Motor neuron (in vitro differentiated cells): ENCODE results near the gene B3GALT6. TPM values are rescaled to one million over a fixed set of nuclear protein-coding genes. Genes with fewer than 3 reads are reported as not detected.

Experiments used
- ATAC-seq, 8 experiments: fragments of 200-7000 bp; cut with Tn5 transposase; replicated peaks in 6 of 8; 2 replicates each; pipeline ENCODE4 v1.8.0; 2021; ENCODE audit warnings: mild to moderate bottlenecking in 8 of 8, moderate library complexity in 8 of 8
- H3K27ac ChIP-seq, 2 donors: fragments of 250-450 bp; sonication (Bioruptor Pico); 2 replicates each; pipeline ENCODE4 v1.9.0; 2021; ENCODE audit warnings: antibody characterized with exemption in 2 of 2, mild to moderate bottlenecking in 2 of 2, moderate library complexity in 1 of 2
- H3K4me1 ChIP-seq, 2 donors: fragments of 250-450 bp; sonication (Bioruptor Pico); replicated peaks in 1 of 2; 2 replicates each; pipeline ENCODE4 v1.6.1; 2021; ENCODE audit warnings: antibody characterized with exemption in 2 of 2, mild to moderate bottlenecking in 2 of 2, moderate library complexity in 1 of 2
- H3K4me3 ChIP-seq, 5 donors: fragments of 250-450 bp; sonication (Bioruptor Pico); 2 replicates each; pipeline ENCODE4 v1.9.0; 2021; ENCODE audit warnings: antibody characterized with exemption in 5 of 5, mild to moderate bottlenecking in 5 of 5, moderate library complexity in 4 of 5
- WGBS, 10 experiments: fragments of 450-650 bp; shearing (Covaris generic); methylation state at CpG; one replicate each; pipeline ENCODE4 v1.0.0; 2022; 5-methylcytosine and 5-hydroxymethylcytosine counted together
- in situ Hi-C, 9 experiments: fragments of 400-800 bp; cut with MboI; loops; one replicate each; pipeline ENCODE4 v1.15.0; 2021; ENCODE audit warnings: low sequenced_read_pairs in 9 of 9, low pct_unique_long_range_greater_than_20kb in 2 of 9; ENCODE audit not compliant: unreplicated experiment in 9 of 9
- total RNA-seq, 8 experiments: library from RNA; unstranded; fragments of 300-600 nt; gene quantifications; 2 replicates each; pipeline versions ENCODE4 v1.2.3 to v1.2.4, GENCODE V29; 2022

The B3GALT6 gene
- total RNA-seq, 8 experiments from 2014 or later: 9.7 to 36.9 (median 19.7) TPM

DNA sequence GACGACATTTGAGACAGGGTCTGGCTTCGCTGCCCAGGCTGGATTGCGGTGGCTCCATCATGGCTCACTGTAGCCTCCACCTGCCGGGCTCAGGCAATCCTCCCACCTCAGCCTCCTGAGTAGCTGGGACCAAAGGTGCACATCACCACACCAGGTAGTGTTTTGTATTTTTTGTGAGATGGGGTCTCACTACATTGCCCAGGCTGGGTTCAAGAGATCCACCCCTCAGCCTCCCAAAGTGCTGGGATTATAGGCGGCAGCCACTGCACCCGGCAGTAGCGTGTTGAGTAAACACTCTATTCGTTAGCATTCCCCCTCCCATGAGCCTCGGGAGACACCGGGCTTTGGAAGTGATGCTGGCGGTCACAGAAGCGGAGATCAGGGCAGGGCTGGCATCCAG lies 21.3 kb downstream of the B3GALT6 start:
- in situ Hi-C loops: loop anchor here in 3 of 9 experiments (10.0 to 25.0 kb wide), 3 partner anchors 91 to 241 kb away; partner anchors contain the start of genes AGRN (in 2 of the 3), HES4 (in 2 of the 3), ISG15 (in 2 of the 3) and C1orf159 (in 1 of the 3)
- Histone ChIP-seq H3K4me1 (peaks cover 0 to 2% of the 10 kb centered on the region in 2 donors), H3K27ac (no peak overlapping the region), H3K4me3 (no peak overlapping the region)
- WGBS, 10 experiments: 80 to 100% (median 97%) methylated on average over 2 to 10 of the region's 12 CpGs; no CpG with 5 or more reads in 3 of the 10 experiments
- no peak for ATAC-seq

DNA sequence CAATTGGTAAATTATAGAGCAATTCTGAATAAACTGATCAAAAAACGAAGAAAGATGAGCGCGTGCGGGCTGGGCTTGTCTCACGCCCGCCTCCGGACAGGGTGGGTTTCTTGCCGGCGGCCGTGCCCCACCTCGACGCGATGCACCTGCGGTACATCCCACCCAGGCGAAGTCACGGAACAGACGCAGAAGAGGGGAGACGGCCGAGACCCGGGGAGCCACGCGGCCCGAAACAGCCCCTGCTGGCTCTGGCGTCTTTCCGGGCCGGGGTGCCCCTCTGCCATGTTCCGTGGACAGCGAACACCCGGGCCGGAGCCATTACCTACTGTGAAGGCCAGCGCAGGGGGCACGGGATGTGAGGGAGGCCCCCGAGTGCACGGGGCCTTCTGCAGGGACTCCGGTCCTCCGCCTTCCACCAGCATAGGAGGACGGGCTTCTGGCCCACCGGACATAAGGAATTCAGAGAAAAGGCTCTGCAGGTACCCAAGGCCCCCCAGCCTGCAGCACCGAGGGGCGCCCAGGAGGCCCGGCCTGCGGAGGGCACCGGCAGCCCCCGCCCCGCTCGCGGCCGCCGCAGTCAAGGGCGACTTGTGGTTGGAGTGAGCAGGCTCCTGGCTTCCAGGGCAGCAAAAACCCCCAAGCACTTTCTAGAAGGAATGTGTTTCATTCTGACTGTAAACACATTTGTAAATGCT lies 22.1 kb downstream of the B3GALT6 start:
- no peak for ATAC-seq
- in situ Hi-C loops: loop anchor here in 3 of 9 experiments (10.0 to 25.0 kb wide), 3 partner anchors 92 to 242 kb away; partner anchors contain the start of genes AGRN (in 2 of the 3), HES4 (in 2 of the 3), ISG15 (in 2 of the 3) and C1orf159 (in 1 of the 3)
- WGBS, 10 experiments: 91 to 100% (median 97%) methylated on average over 2 to 23 of the region's 50 CpGs; no CpG with 5 or more reads in 3 of the 10 experiments

GRCh38 chr1:1254667-1254998 lies 22.6 kb downstream of the B3GALT6 start:
- no peak for ATAC-seq
- Histone ChIP-seq H3K4me1 (peaks cover 0 to 2% of the 10 kb centered on the region in 2 donors), H3K4me3 (no peak overlapping the region), H3K27ac (no peak overlapping the region)
- in situ Hi-C loops: loop anchor here in 3 of 9 experiments (10.0 to 25.0 kb wide), 3 partner anchors 92 to 242 kb away; partner anchors contain the start of genes AGRN (in 2 of the 3), HES4 (in 2 of the 3), ISG15 (in 2 of the 3) and C1orf159 (in 1 of the 3)
- 63 to 96% (median 93%) methylated on average over 2 to 13 of the region's 21 CpGs; no CpG with 5 or more reads in 5 of the 10 experiments for WGBS, 10 experiments

More for the DNA sequence above, 22.1 kb downstream of the B3GALT6 start:
- peaks cover 0 to 2% of the 10 kb centered on the region in 2 donors for H3K4me1 ChIP-seq
- H3K27ac ChIP-seq: no peak overlapping the region
- no peak overlapping the region for H3K4me3 ChIP-seq

GRCh38 chr1:1255078-1255477 lies 23.0 kb downstream of the B3GALT6 start:
- no peak overlapping the region for H3K4me3 ChIP-seq
- 94 to 100% (median 98%) methylated on average over 1 to 21 of the region's 26 CpGs; no CpG with 5 or more reads in 5 of the 10 experiments for WGBS, 10 experiments
- in situ Hi-C loops: loop anchor here in 3 of 9 experiments (10.0 to 25.0 kb wide), 3 partner anchors 93 to 243 kb away; partner anchors contain the start of genes AGRN (in 2 of the 3), HES4 (in 2 of the 3), ISG15 (in 2 of the 3) and C1orf159 (in 1 of the 3)
- H3K27ac ChIP-seq: no peak overlapping the region
- no peaks in the 10 kb centered on the region for H3K4me1 ChIP-seq
- no peak for ATAC-seq

GRCh38 chr1:1255611-1256010 lies 23.6 kb downstream of the B3GALT6 start:
- in situ Hi-C loops: loop anchor here in 3 of 9 experiments (10.0 to 25.0 kb wide), 3 partner anchors 93 to 243 kb away; partner anchors contain the start of genes AGRN (in 2 of the 3), HES4 (in 2 of the 3), ISG15 (in 2 of the 3) and C1orf159 (in 1 of the 3)
- H3K27ac ChIP-seq: no peak overlapping the region

GRCh38 chr1:1256956-1257871 lies 25.2 kb downstream of the B3GALT6 start:
- ATAC-seq: no peak
- in situ Hi-C loops: loop anchor here in 3 of 9 experiments (10.0 to 25.0 kb wide), 3 partner anchors 95 to 245 kb away; partner anchors contain the start of genes AGRN (in 2 of the 3), HES4 (in 2 of the 3), ISG15 (in 2 of the 3) and C1orf159 (in 1 of the 3)
- Histone ChIP-seq H3K4me3 (no peak overlapping the region), H3K4me1 (no peaks in the 10 kb centered on the region), H3K27ac (no peak overlapping the region)
- WGBS, 10 experiments: 87 to 100% (median 95%) methylated on average over 1 to 10 of the region's 31 CpGs; no CpG with 5 or more reads in 5 of the 10 experiments

More at GRCh38 chr1:1255611-1256010, 23.6 kb downstream of the B3GALT6 start:
- 58 to 100% (median 73%) methylated on average over 1 to 2 of the region's 10 CpGs; no CpG with 5 or more reads in 6 of the 10 experiments for WGBS, 10 experiments
- H3K4me1 ChIP-seq: no peaks in the 10 kb centered on the region
- ATAC-seq: no peak
- H3K4me3 ChIP-seq: no peak overlapping the region

GRCh38 chr1:1259119-1259488 lies 27.1 kb downstream of the B3GALT6 start:
- 88 to 100% (median 95%) methylated on average over 1 to 18 of the region's 22 CpGs; no CpG with 5 or more reads in 5 of the 10 experiments for WGBS, 10 experiments
- ATAC-seq: peak in 3 of 8 experiments; percentile 8 to 15 (median 13)
- Histone ChIP-seq H3K27ac (no peak overlapping the region), H3K4me3 (no peak overlapping the region), H3K4me1 (no peaks in the 10 kb centered on the region)
- in situ Hi-C loops: loop anchor here in 3 of 9 experiments (10.0 to 25.0 kb wide), 3 partner anchors 97 to 247 kb away; partner anchors contain the start of genes AGRN (in 2 of the 3), HES4 (in 2 of the 3), ISG15 (in 2 of the 3) and C1orf159 (in 1 of the 3)

DNA sequence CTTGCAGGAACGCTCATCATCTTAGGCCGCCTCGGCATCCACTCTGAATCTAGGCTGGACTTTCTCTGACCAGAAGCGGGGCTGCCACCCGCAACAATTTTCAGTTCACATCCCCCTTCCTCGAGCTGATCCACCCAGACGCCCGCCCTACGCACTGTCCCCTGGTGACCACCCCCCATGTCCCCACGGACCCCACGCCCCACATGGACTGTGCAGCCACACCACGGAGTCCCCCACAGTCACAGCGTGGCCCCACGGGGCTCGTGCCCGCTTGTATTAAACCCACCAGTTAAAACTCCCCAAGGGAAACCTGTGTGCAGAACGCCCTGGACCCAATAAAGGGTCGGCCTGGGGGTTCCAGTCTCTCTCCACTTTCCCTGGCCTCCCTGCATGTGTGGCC lies 27.5 kb downstream of the B3GALT6 start:
- in situ Hi-C loops: loop anchor here in 3 of 9 experiments (10.0 to 25.0 kb wide), 3 partner anchors 97 to 247 kb away; partner anchors contain the start of genes AGRN (in 2 of the 3), HES4 (in 2 of the 3), ISG15 (in 2 of the 3) and C1orf159 (in 1 of the 3)
- Histone ChIP-seq H3K27ac (no peak overlapping the region), H3K4me3 (no peak overlapping the region), H3K4me1 (no peaks in the 10 kb centered on the region)
- 94 to 100% methylated on average over 2 to 9 of the region's 18 CpGs; no CpG with 5 or more reads in 8 of the 10 experiments for WGBS, 10 experiments
- ATAC-seq: peak in 1 of 8 experiments; percentile 19

GRCh38 chr1:1259951-1260600 lies 28.0 kb downstream of the B3GALT6 start:
- 79 to 100% (median 87%) methylated on average over 1 to 24 of the region's 26 CpGs; no CpG with 5 or more reads in 2 of the 10 experiments for WGBS, 10 experiments
- in situ Hi-C loops: loop anchor here in 3 of 9 experiments (10.0 to 25.0 kb wide), 3 partner anchors 98 to 248 kb away; partner anchors contain the start of genes AGRN (in 2 of the 3), HES4 (in 2 of the 3), ISG15 (in 2 of the 3) and C1orf159 (in 1 of the 3)
- Histone ChIP-seq H3K4me3 (no peak overlapping the region), H3K4me1 (no peaks in the 10 kb centered on the region), H3K27ac (no peak overlapping the region)
- ATAC-seq: no peak

- ATAC-seq: no peak
- WGBS, 10 experiments: 70 to 97% (median 87%) methylated on average over 3 to 13 of the region's 16 CpGs; no CpG with 5 or more reads in 4 of the 10 experiments
- no peak overlapping the region for H3K4me3 ChIP-seq
- in situ Hi-C loops: loop anchor here in 3 of 9 experiments (25.0 kb wide), 2 partner anchors 99 to 249 kb away; partner anchors contain the start of genes AGRN (in 2 of the 3), HES4 (in 2 of the 3), ISG15 (in 2 of the 3) and TTLL10 (in 1 of the 3)
- no peak overlapping the region for H3K27ac ChIP-seq
- no peaks in the 10 kb centered on the region for H3K4me1 ChIP-seq
Observed at GRCh38 chr1:1260843-1261560, 29.0 kb downstream of the B3GALT6 start.

GRCh38 chr1:1262071-1262470 lies 30.0 kb downstream of the B3GALT6 start:
- in situ Hi-C loops: loop anchor here in 3 of 9 experiments (25.0 kb wide), 2 partner anchors 100 to 250 kb away; partner anchors contain the start of genes AGRN (in 2 of the 3), HES4 (in 2 of the 3), ISG15 (in 2 of the 3) and TTLL10 (in 1 of the 3)
- H3K27ac ChIP-seq: no peak overlapping the region
- no peak overlapping the region for H3K4me3 ChIP-seq
- H3K4me1 ChIP-seq: no peaks in the 10 kb centered on the region
- 80 to 100% (median 98%) methylated on average over 1 to 17 of the region's 17 CpGs; no CpG with 5 or more reads in 3 of the 10 experiments for WGBS, 10 experiments
- ATAC-seq: no peak
